HUDEP-2 (cell line): Measurements from ENCODE around the gene GCH1.
"Not testable (repeated sequence)": the region's sequence is repeated elsewhere in the genome, so short reads cannot be mapped to it uniquely, and the experiment has no call there.

Experiments
- DNase-seq, 76 experiments: peaks; one replicate each; lab custom pipeline; 2025; ENCODE audit not compliant: unreplicated experiment in 76 of 76; lab: John Stamatoyannopoulos, UW

Gene GCH1

GRCh38 chr14:54804538-54805041 lies 98.0 kb downstream of the GCH1 start:
- DNase-seq, result no peak

DNA sequence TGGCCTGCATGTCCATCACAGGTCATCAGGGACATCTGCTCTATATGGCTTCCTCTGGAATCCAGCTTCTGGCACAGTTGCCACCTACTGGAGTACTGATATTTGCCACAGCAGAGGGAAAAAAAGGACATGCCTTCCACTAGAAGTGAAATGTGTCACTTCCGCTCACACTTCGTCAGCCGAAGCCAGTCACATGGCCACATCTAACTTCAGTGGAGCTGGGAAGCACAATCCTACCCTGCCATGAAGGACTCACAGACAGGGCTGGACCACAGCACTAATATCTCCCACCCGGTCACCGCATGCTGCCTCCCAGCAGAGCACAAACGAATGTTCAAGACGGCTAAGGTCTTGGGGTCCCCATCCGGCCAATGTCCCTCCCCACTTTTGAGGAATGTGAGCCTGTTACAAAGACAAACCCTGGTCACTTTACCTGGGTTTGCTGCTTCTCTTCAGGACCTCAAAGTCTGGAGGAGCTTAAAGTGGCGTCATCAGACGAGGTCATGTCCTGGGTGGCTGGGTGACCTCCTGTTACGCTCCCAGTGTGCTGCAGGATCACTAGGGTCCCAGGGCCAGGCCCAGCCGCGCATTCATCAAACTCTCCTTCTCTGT lies 98.6 kb downstream of the GCH1 start:
- DNase-seq, result no peak

DNA sequence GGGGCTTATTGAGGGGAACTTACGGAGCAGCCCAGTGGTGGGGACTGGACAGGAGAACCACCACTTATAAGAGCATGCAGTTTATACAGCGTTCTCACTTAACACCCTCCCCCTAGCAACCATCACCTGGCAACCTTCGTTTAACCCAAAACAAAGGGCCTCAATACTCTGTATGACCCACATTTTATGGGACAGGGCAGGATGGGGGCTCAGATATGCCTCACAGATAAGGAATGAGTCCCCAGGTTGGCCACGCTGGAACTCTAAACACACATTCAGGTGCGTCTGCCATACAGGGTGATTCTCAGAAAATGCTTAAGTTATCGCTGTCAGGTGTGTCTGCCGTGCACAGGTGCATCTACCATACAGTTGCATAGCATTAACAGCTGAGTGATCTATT lies 99.2 kb downstream of the GCH1 start:
- DNase-seq, result no peak

GRCh38 chr14:54801482-54801881 lies 101.1 kb downstream of the GCH1 start:
- not testable (repeated sequence) for DNase-seq

DNA sequence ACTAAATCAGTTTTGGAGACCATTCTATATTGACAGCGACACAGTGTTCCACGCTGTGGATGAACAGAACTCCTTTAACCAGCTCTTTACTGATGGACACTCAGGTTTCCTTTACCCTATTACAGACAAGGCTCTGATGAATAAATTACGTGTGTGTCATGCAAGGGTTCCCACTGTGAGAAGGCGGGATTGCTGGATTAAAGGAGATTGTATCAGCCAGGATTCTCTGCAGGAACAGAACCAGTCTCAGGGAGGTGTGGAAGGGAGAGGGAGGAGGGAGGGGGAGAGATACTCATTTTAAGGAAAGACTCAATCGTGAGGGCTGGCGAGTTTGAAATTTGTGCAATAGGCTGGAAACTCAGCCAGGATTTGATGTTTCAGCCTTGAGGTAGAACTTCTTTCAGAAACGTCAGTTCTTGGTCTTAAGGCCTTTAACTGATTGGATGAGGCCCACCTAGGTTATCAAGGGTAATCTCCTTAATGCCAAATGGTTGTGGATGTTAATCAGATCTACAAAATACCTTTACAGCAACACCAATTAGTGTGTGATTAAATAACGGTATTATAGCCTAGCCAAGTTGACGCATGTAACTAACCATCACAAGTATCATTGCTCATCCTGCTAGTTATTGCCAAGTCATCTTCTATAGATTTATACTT lies 104.0 kb downstream of the GCH1 start:
- DNase-seq, result no peak

GRCh38 chr14:54797986-54798385 lies 104.6 kb downstream of the GCH1 start:
- DNase-seq, result no peak

- no peak for DNase-seq
These were observed 105.1 kb downstream of the GCH1 start for GRCh38 chr14:54797556-54797955.

DNA sequence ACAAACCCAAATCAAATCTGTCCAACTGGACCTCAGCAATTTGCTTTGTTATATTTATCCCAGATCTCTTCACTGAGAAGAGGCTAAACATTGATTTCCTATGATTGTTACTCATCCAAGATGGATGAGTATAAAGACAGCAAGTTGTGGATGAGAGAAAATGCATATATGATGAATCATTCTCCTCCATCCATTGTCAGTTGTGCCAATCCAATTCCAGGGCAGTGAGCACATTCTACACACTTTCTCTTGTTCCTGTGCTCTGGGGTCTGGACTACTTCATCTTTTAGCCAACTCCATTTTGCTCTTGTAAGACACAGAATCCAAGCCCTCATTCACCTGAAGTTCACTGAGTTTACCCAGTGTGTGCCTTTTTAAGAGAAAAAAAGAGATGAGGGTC lies 105.7 kb downstream of the GCH1 start:
- DNase-seq, result no peak

DNA sequence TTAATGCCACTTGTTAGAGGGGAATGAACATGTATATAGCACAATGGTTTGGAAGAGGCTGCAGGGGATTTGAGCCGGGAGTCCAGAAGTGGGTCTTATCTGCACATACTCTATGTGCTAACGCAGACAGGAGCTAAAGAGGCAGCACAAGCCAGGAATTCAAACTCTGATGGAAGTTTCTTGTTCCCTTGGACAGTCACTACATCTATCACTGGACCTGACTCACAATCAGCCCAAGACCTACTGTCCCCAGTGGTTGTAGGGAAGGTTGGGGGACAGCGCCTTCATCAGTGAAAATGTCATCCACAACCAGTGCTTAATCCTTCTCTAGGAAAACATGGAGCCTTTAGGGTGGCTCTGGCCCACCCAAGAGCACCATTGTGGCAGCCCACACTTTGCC lies 107.8 kb downstream of the GCH1 start:
- no peak for DNase-seq

- DNase-seq, result no peak
These were observed 108.5 kb downstream of the GCH1 start for GRCh38 chr14:54794159-54794558.

GRCh38 chr14:54792288-54792687 lies 110.3 kb downstream of the GCH1 start:
- DNase-seq, result no peak
